ENCODE measurements around the gene TFPI2.

TFPI2 gene

DNA sequence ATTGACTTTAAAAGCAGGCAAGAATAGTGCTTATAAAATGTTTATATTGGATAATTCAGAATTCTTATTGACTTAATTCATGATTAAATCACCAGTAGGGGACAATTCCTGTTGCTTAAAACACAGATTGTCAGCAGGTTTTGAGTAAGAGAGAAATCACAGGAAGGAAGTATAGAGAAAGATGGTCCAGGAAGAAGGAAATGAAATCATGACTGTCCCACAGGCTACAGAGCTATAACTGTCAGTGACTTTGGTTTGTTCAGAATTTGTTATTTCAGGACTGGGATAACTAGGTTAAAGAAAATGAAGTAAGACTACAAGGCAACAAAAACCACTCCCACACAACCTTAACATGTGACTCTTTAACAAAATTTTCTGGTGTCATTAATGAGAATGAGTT, 22.6 kb upstream of the TFPI2 start:
- TF ChIP-seq, protein P1, sequence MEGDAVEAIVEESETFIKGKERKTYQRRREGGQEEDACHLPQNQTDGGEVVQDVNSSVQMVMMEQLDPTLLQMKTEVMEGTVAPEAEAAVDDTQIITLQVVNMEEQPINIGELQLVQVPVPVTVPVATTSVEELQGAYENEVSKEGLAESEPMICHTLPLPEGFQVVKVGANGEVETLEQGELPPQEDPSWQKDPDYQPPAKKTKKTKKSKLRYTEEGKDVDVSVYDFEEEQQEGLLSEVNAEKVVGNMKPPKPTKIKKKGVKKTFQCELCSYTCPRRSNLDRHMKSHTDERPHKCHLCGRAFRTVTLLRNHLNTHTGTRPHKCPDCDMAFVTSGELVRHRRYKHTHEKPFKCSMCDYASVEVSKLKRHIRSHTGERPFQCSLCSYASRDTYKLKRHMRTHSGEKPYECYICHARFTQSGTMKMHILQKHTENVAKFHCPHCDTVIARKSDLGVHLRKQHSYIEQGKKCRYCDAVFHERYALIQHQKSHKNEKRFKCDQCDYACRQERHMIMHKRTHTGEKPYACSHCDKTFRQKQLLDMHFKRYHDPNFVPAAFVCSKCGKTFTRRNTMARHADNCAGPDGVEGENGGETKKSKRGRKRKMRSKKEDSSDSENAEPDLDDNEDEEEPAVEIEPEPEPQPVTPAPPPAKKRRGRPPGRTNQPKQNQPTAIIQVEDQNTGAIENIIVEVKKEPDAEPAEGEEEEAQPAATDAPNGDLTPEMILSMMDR (IDR thresholded peaks at IDR 0.05): no peak

DNA sequence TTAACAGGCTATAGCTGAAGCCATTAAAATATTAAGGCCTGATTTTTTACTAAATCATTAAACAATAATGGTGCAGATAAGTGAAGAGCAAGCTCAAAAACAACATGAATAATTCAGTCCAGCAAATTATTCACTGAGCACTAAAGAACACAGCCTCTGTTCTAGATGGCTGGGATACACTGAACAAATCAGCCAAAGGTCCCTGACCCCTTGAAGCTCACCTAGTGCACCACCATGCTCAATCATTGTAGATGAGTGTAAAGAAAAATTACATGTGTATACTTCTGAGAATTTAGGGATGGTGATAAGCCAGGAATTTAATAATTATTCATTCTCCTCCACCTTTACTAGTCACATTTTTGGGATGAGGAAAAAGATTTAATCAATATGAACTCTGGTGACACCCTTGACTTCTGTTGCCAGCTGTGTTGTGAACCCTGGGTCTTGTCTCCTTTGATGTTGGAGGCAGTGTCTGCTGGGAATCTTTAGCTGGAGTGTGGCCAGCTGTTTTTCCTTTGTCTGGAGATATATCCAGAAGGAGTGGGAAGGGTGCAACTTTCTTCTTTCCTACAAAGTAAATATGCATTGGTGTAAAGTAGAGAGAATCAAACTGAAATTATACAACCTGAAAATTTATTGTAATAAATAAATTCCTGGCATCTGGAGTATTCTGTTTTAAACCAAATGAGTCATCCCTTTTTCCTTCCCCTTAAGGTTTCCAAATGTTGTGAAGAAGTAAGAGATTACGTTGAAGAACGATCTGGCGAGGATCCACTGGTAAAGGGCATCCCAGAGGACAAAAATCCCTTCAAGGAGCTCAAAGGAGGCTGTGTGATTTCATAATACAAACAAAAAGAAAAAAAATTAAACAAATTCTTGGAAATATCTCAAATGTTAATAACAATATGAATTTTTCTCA, 19.8 kb upstream of the TFPI2 start:
- TF ChIP-seq, protein P1 (IDR thresholded peaks at IDR 0.05): no peak

DNA sequence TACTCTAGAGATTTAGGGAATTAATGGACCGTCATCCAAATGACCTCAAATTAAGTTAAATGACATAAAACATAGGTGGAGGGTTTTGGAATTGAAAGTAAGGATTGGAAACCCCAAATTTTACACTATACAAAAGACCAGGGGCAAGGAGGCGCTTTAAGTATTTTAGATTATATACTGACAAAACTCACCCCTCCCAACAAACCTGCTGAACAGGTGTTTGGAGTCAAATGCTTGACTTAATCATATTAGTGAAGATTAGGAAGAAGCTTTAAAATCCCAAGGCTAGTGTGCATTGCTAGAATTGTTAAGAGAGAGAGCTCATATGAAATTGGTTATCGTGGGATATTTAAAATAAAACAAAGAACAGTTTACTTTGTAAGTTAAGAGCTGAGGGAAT, 15.7 kb upstream of the TFPI2 start, which contains the start of gene GNGT1:
Gene GNGT1, plus strand, starts transcription at position 301 of the 400 bp plus-strand sequence. CDS start 180 bp downstream, outside the sequence.
- TF ChIP-seq, protein P1 (IDR thresholded peaks at IDR 0.05): no peak

DNA sequence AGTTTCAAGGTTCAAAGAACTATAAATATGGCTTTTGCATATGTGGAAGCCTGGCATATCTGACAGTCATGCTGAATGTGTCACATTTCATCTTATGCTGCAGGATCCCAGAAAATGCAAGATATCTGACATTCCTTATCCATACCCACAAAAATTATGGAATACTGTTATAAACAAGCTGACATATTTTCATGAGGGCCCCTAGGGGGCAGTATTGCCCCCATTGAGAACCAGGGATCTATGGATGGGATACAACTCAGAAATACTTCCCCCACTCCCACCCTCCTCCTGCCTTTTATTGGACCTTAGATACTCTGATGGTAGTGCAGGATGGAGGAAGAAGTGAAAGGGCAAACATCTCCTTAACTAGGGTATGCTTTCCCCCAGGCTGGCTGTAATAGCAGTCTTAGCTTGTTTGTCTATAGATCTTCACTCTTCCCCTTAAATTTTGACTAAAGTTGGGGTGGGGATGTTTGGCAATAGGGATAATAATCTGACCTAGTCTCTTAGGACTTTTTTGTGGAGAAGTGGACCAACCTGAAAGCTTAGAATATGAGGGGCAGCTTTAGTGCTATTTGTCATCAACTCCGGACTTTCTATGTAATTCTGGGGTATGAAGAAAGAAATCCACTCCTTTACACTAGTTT, 12.3 kb upstream of the TFPI2 start:
- TF ChIP-seq, protein P1 (IDR thresholded peaks at IDR 0.05): peak; percentile 67

DNA sequence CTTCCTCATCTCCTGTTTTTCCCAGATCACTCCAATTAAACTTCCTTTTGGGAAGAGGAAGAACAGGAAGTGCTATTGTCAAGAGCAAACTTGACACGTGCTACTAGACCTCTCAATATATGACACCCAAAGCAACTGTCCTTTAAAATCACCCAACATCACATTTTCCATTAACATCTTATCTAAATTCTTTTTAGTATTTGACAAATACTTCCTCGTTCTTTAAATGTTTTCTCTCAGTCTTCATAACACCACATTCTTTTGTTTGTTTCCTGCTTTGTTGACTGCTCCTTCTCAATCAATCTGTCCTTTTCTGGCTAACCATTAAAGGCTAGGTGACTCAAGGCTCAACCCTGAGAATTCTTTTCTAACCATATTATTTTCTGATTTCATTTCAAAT, 7.1 kb upstream of the TFPI2 start:
- TF ChIP-seq, protein P1 (IDR thresholded peaks at IDR 0.05): no peak

DNA sequence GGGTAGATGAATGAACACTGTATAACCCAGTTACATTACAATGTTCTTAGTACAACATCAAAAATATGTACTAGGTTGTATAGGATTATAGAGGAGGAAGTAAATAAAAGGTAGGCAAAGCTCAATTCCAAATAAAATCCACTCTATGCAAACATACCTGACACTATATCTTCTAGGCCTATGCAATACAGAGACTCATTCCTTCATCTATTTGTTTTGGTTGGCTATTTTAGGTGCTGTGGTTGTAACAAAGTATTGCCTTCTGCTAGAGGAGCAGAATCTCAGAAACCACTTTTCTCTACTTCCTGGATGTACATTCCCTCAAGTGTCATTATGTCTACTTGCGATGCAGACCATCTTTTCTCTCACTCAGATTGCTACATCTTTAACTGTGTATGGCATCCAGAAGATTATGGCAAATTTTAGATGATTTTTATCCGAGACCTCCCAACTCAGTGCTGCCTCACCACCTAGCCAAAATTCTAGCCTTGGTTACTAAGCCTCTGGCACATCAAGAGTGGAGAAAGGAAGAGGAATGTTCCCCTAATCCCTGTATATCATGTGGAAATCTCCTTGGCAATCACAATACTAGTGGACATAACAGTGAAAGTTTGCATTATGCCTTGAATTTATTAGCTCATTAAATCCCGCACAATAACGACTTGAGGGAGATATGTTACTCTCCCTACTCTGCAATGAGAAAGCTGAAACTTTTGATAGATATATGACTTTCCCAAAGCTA, 5.5 kb upstream of the TFPI2 start:
- TF ChIP-seq, protein P1 (IDR thresholded peaks at IDR 0.05): no peak

DNA sequence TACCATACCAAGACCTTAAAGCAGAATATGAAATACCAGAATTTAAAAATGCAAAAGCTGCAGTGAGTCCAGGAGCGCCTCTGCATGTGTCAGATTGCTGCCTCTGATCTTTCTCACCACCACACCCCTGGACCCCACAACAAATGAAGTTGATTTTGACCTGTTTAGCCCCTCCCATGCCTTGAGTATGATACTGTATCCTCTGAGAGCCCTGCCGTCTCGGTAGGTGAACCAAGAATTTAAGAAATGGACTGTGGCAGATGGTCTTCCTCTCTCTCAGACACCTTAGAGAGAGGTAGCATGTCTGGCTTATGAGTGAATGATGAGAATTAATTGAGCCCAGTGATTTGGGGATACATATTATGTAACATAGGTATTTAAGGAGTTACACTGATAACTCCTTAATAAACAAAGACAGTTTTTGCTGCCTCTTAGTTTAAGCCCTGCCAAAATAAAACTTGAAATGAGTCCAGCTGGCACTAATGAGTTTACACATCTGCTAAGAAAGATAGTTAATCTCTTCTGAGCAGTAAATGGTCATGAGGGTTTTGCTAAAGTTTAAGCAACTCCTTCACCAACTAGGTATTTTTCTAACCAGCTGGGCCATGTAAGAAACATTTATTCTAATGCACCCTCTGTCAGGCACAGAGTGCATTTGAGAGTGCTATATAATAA, 4.5 kb upstream of the TFPI2 start:
- TF ChIP-seq, protein P1 (IDR thresholded peaks at IDR 0.05): no peak
